CD4-positive, alpha-beta T cell treated with Interleukin-6 at 100 ng/mL for 8 hours (primary cell): ENCODE results near the gene SDHAF3.
"Not testable (repeated sequence)": the region's sequence is repeated elsewhere in the genome, so short reads cannot be mapped to it uniquely, and the experiment has no call there.

Source experiments
- DNase-seq: peaks from one replicate; pipeline ENCODE4 v3.0.0-alpha.2; 2020; ENCODE audit warnings: mixed read lengths, low spot score

Gene SDHAF3

DNA sequence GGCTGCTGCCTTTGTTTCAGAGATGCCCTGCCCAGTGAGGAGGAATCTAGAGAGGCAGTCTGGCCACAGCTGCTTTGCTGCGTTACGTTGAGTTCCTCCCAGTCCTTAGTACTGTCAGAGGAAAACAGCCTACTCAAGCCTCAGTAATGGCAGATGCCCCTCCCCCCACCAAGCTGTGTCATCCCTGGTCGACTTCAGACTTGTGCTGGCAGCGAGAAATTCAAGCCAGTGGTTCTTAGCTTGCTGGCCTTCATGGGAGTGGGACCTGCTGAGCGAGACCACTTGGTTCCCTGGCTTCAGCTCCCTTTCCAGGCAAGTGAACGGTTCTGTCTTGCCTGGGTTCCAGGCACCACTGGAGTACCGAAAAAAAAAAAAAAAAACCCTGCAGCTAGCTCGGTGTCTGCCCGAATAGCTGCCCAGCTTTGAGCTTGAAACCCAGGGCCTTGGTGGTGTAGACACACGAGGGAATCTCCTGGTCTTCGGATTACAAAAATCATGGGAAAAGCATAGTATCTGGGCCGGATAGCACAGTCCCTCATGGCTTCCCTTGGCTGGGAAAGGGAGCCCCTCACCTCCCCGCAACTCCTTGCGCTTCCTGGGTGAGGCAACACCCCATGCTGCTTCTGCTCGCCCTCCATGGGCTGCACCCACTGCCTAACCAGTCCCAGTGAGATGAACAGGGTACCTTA, 9.1 kb downstream of the SDHAF3 start:
- no peak for DNase-seq

DNA sequence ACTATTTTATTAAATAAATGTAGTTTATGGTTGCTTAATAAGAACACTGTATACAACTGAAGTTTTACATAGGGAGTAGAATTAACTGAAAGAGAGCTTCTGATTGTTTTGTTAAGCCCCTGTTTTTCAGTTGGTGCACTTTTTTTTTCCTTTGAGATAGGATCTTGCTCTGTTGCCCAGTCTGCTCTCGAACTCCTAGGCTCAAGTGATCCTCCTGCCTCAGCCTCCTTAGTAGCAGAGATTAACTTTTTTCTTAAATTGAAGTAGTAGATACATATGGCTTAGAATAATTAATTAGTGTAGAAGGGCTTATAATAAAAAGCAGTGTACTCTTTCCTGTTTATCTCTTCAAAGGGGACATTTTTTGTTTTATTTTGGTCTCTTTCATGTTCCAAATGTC, 11.2 kb downstream of the SDHAF3 start:
- DNase-seq: no peak

GRCh38 chr7:97130417-97131139, 13.1 kb downstream of the SDHAF3 start:
- no peak for DNase-seq

- no peak for DNase-seq
Measured at GRCh38 chr7:97133159-97133558, 15.7 kb downstream of the SDHAF3 start.

DNA sequence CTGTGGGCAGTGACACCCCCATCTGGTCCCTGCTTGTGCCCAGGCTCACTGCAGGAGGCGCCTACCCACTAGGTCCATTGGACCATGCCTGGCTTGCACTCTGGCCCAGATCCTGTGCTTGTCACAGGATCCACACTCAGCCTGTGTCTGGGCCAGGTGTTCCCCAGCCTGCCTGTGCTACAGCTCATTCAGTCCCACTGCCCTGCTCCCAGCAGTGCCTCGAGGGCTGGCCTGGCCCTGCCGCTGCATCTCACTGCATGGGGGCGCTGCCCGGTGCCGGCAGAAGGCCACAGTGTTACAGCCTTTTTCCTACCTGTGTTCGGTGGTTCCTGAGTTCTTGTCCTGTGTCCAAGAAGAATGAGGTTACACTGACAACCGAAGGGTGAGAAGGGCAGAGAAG, 21.3 kb downstream of the SDHAF3 start:
- DNase-seq: no peak

- no peak for DNase-seq
Measured at GRCh38 chr7:97145068-97145467, 27.6 kb downstream of the SDHAF3 start.

- DNase-seq: no peak
Measured at GRCh38 chr7:97149843-97150242, 32.3 kb downstream of the SDHAF3 start.

- DNase-seq: no peak
Measured at GRCh38 chr7:97155897-97156418, 38.5 kb downstream of the SDHAF3 start.

DNA sequence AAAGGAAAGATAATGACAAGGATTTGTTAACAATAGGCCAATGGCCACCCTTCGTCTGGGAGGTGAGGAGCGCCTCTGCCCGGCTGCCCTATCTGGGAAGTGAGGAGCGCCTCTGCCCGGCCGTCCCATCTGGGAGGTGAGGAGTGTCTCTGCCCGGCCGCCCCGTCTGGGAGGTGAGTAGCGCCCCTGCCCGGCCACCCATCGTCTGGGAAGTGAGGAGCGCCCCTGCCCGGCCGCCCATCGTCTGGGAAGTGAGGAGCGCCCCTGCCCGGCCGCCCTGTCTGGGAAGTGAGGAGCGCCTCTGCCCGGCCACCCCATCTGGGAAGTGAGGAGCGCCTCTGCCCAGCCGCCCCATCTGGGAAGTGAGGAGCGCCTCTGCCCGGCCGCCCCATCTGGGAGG, 42.5 kb downstream of the SDHAF3 start:
- DNase-seq: not testable (repeated sequence)

DNA sequence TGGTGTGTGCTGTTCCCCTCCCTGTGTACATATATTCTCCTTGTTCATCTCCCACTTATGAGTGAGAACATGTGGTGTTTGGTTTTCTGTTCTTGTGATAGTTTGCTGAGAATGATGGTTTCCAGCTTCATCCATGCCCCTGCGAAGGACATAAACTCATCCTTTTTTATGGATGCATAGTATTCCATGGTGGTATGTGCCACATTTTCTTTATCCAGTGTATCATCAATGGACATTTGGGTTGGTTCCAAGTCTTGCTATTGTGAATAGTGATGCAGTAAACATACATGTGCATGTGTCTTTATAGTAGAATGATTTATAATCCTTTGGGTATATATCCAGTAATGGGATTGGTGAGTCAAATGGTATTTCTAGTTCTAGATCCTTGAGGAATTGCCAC, 44.1 kb downstream of the SDHAF3 start:
- DNase-seq: not testable (repeated sequence)

DNA sequence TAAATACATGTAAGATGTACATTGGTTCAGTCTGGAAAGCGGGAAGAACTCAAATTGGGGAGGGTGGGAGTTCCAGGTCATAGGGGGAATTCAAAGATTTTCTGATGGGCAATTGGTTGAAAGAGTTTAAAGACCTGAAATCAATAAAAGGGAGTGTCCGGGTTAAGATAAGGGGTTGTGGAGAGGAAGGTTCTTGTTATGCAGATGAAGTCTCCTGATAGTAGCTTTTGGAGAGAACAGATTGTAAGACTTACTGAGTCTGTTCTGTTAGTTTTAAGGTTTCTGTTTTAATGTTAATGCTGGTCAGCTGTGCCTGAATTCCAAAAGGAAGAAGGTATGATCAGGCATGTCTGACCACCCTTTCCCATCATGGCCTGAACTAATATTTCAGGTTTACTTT, 48.8 kb downstream of the SDHAF3 start:
- DNase-seq: no peak

- no peak for DNase-seq
Measured at GRCh38 chr7:97167176-97167575, 49.7 kb downstream of the SDHAF3 start.

- DNase-seq: no peak
Measured at GRCh38 chr7:97167749-97168148, 50.3 kb downstream of the SDHAF3 start.

- no peak for DNase-seq
Measured at GRCh38 chr7:97174303-97174702, 56.8 kb downstream of the SDHAF3 start.

DNA sequence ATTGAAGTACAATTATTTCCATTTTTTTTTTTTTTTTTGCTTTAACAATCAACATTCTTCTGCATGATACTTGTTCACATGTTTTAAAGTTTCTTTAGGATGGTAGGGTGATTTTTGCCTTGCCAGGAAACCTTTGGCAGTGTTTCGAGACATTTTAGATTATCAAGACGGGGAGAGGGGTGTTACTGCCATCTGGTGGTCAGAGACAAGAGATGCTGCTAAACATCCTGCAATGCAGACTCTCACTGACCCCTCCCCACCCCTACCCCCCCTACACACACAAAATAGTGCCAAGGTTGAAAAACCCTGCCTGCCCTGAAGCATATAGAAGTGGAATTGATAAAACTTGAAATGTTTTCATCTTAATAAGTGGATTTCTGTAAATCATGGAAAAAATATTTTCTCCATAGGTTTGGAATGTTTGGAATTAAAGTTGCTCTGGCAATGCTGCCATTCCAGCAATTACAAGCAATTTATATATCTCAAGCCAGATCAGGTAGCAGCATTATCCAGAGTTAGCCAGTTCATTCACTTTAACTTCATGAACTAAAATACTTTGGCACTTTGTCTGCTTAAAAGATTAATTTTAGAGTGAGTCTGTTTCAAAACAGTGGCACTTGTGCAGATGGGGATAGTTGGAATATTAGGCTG, 62.1 kb downstream of the SDHAF3 start:
- peak; percentile 52 for DNase-seq

DNA sequence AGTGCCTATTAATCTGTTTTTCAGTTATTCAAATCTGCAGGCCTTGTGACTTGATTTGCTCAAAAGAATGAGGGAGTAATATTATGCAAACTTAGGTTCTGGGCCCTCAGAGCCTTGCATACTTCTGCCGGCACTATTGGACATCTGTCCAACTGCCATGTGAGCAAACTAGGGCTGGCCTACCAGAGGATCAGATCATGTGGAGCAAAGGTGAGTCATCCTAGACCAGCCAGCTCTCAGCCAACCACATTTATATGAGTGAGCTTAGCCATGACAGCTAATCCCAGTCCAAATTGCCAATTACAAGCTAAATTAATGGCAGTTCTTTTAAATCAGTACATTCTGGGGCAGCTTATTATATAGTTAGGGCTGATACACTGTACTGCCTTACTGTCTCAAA, 69.6 kb downstream of the SDHAF3 start:
- no peak for DNase-seq

GRCh38 chr7:97196174-97196573, 78.7 kb downstream of the SDHAF3 start:
- not testable (repeated sequence) for DNase-seq

- no peak for DNase-seq
Measured at GRCh38 chr7:97198596-97198995, 81.1 kb downstream of the SDHAF3 start.

GRCh38 chr7:97200018-97200417, 82.5 kb downstream of the SDHAF3 start:
- DNase-seq: no peak

DNA sequence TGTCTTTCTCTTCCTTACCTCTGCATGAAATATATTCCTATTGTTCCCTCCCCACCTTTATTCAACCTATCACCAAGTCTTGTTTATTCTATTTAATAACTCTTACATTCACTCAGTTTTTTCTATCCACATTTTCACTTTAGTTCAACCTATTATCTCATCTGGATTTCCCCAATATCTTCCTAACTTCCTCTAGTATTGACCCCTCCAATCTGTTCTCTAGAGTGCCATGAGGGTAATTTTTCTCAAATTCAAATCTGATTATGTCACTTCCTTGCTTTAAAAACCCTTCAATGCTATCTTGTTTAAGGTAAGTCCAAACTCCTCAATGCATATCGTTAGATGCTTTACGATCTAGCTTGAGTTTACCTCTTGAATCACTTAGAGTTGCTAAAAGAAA, 86.5 kb downstream of the SDHAF3 start:
- DNase-seq: no peak

- no peak for DNase-seq
Measured at GRCh38 chr7:97204821-97205220, 87.3 kb downstream of the SDHAF3 start.

- no peak for DNase-seq
Measured at GRCh38 chr7:97215556-97215955, 98.1 kb downstream of the SDHAF3 start.

GRCh38 chr7:97218767-97219166, 101.3 kb downstream of the SDHAF3 start:
- DNase-seq: no peak
